ENCODE data around the gene TTC1.

- TF ChIP-seq, protein P1, sequence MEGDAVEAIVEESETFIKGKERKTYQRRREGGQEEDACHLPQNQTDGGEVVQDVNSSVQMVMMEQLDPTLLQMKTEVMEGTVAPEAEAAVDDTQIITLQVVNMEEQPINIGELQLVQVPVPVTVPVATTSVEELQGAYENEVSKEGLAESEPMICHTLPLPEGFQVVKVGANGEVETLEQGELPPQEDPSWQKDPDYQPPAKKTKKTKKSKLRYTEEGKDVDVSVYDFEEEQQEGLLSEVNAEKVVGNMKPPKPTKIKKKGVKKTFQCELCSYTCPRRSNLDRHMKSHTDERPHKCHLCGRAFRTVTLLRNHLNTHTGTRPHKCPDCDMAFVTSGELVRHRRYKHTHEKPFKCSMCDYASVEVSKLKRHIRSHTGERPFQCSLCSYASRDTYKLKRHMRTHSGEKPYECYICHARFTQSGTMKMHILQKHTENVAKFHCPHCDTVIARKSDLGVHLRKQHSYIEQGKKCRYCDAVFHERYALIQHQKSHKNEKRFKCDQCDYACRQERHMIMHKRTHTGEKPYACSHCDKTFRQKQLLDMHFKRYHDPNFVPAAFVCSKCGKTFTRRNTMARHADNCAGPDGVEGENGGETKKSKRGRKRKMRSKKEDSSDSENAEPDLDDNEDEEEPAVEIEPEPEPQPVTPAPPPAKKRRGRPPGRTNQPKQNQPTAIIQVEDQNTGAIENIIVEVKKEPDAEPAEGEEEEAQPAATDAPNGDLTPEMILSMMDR (IDR thresholded peaks at IDR 0.05) = no peak
- no peak for TF ChIP-seq POLR2A (IDR thresholded peaks at IDR 0.05)
Measured at GRCh38 chr5:160020266-160020770, 11.4 kb downstream of the TTC1 start.

All from gastroesophageal sphincter (tissue), 3 donors.